ENCODE measurements around the gene TLL2. TPM values are rescaled to one million over a fixed set of nuclear protein-coding genes. Genes with fewer than 3 reads are reported as not detected.
A peak's percentile ranks its signal among the peaks of the same experiment; 100 is the strongest.

Gene TLL2
- total RNA-seq, 4 donors from 2014 or later, result 0.67 to 1.1 TPM; not detected in 2

GRCh38 chr10:96376483-96376882, 137.2 kb downstream of the TLL2 start:
- H3K27ac ChIP-seq, result peak overlapping the region in 1 of 2 donors; percentile 59
- H3K36me3 ChIP-seq, result no peaks in the 10 kb centered on the region
- intact Hi-C loops (cut with DNase I; ENCODE audit: low total_unique reads), result loop anchor here (10.0 kb wide), 1 partner anchor 458 kb away; the partner anchor contains the start of gene LCOR
- no peak for DNase-seq
- no peak overlapping the region for H3K4me3 ChIP-seq
- no peak for TF ChIP-seq POLR2A (IDR thresholded peaks at IDR 0.05)
- no peak for TF ChIP-seq CTCF (IDR thresholded peaks at IDR 0.05)
- no peaks in the 10 kb centered on the region for H3K27me3 ChIP-seq
- peaks cover 4 to 8% of the 10 kb centered on the region in 2 donors for H3K4me1 ChIP-seq
- H3K9me3 ChIP-seq, result no peaks in the 10 kb centered on the region

GRCh38 chr10:96374985-96375830, 138.5 kb downstream of the TLL2 start:
- Histone ChIP-seq H3K9me3 (no peaks in the 10 kb centered on the region), H3K27me3 (no peaks in the 10 kb centered on the region), H3K27ac (peak overlapping the region in 1 of 2 donors; percentile 21), H3K4me3 (peak overlapping the region; percentile 22 to 43), H3K4me1 (peaks cover 4 to 8% of the 10 kb centered on the region in 2 donors), H3K36me3 (no peaks in the 10 kb centered on the region)
- TF ChIP-seq POLR2A (IDR thresholded peaks at IDR 0.05) (no peak), CTCF (IDR thresholded peaks at IDR 0.05) (peak; percentile 95 to 98 (median 96))
- DNase-seq, result peak; percentile 86 to 87
- intact Hi-C loops (cut with DNase I; ENCODE audit: low total_unique reads), result loop anchor here (10.0 kb wide), 1 partner anchor 460 kb away; the partner anchor contains the start of gene LCOR

- Histone ChIP-seq H3K4me1 (peaks cover 4 to 8% of the 10 kb centered on the region in 2 donors), H3K4me3 (peak overlapping the region in 1 of 2 donors; percentile 43), H3K9me3 (no peaks in the 10 kb centered on the region), H3K27ac (no peak overlapping the region), H3K36me3 (no peaks in the 10 kb centered on the region), H3K27me3 (no peaks in the 10 kb centered on the region)
- intact Hi-C loops (cut with DNase I; ENCODE audit: low total_unique reads), result loop anchor here (10.0 kb wide), 1 partner anchor 460 kb away; the partner anchor contains the start of gene LCOR
- no peak for DNase-seq
- TF ChIP-seq CTCF (IDR thresholded peaks at IDR 0.05) (no peak), POLR2A (IDR thresholded peaks at IDR 0.05) (no peak)
Measured at GRCh38 chr10:96374639-96374984, 139.1 kb downstream of the TLL2 start.

GRCh38 chr10:96374004-96374403, 139.7 kb downstream of the TLL2 start:
- no peaks in the 10 kb centered on the region for H3K9me3 ChIP-seq
- no peaks in the 10 kb centered on the region for H3K36me3 ChIP-seq
- peaks cover 4 to 8% of the 10 kb centered on the region in 2 donors for H3K4me1 ChIP-seq
- H3K4me3 ChIP-seq, result no peak overlapping the region
- H3K27me3 ChIP-seq, result no peaks in the 10 kb centered on the region
- H3K27ac ChIP-seq, result no peak overlapping the region
- intact Hi-C loops (cut with DNase I; ENCODE audit: low total_unique reads), result loop anchor here (10.0 kb wide), 1 partner anchor 461 kb away; the partner anchor contains the start of gene LCOR
- no peak for DNase-seq
- no peak for TF ChIP-seq POLR2A (IDR thresholded peaks at IDR 0.05)
- no peak for TF ChIP-seq CTCF (IDR thresholded peaks at IDR 0.05)

GRCh38 chr10:96371356-96371755, 142.4 kb downstream of the TLL2 start:
- intact Hi-C loops (cut with DNase I; ENCODE audit: low total_unique reads), result loop anchor here (10.0 kb wide), 1 partner anchor 463 kb away; the partner anchor contains the start of gene LCOR

More at GRCh38 chr10:96371356-96371755, 142.4 kb downstream of the TLL2 start:
- H3K4me3 ChIP-seq, result no peak overlapping the region
- H3K4me1 ChIP-seq, result no peaks in the 10 kb centered on the region
- no peaks in the 10 kb centered on the region for H3K27me3 ChIP-seq
- no peak overlapping the region for H3K27ac ChIP-seq
- H3K36me3 ChIP-seq, result no peaks in the 10 kb centered on the region
- no peaks in the 10 kb centered on the region for H3K9me3 ChIP-seq
- no peak for DNase-seq
- TF ChIP-seq CTCF (IDR thresholded peaks at IDR 0.05) (no peak), POLR2A (IDR thresholded peaks at IDR 0.05) (no peak)
